ENCODE results near the gene ACBD5.

The ACBD5 gene

DNA sequence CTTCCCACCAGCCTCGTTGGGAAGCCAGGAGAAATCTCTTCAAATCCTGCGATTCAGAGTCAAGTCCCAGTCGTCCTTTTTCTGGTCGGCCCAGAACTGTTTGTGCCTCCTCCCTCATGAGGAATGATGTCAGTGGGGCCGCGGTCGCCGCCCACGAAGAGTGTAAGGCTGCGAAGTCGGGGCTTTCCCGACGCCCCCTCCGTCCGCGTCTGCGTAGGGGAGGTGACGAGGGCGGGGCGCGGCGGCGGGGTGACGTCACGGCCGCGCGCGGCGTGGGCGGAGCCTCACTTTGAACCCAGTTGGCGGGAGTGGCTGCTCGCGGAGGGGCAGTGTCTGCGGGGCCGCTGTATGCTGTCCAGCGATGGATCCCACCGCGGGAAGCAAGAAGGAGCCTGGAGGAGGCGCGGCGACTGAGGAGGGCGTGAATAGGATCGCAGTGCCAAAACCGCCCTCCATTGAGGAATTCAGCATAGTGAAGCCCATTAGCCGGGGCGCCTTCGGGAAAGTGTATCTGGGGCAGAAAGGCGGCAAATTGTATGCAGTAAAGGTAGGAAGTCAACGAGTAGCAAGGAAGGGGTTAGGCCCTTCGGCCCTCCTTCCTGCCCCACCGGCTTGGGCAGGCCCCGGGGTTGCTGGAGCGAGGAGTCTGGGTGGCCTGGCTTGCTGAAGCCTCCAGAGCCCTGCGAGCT lies 85.4 kb downstream of the ACBD5 start, which contains the start of gene MASTL:
MASTL (plus strand) TSS at position 287 of the 689 bp plus-strand sequence; CDS start at position 362, 75 bp downstream.
- CTCF ChIA-PET, result interaction anchor here (1.6 to 2.0 kb wide), 2 partner anchors 15 to 205 kb away, joined by 3 to 6 read pairs; no protein-coding TSS in a partner anchor
- DNase-seq (ENCODE audit: low read depth, low spot score), result peak; percentile 74
- peak within 1 kb of the TSS; percentile 94 for H3K4me3 ChIP-seq (ENCODE audit: low read depth, low read length)
- POLR2A ChIA-PET, result interaction anchor here (1.6 kb wide), 1 partner anchor 87 kb away, joined by 6 read pairs; no protein-coding TSS in a partner anchor
- TF ChIP-seq, protein P1, sequence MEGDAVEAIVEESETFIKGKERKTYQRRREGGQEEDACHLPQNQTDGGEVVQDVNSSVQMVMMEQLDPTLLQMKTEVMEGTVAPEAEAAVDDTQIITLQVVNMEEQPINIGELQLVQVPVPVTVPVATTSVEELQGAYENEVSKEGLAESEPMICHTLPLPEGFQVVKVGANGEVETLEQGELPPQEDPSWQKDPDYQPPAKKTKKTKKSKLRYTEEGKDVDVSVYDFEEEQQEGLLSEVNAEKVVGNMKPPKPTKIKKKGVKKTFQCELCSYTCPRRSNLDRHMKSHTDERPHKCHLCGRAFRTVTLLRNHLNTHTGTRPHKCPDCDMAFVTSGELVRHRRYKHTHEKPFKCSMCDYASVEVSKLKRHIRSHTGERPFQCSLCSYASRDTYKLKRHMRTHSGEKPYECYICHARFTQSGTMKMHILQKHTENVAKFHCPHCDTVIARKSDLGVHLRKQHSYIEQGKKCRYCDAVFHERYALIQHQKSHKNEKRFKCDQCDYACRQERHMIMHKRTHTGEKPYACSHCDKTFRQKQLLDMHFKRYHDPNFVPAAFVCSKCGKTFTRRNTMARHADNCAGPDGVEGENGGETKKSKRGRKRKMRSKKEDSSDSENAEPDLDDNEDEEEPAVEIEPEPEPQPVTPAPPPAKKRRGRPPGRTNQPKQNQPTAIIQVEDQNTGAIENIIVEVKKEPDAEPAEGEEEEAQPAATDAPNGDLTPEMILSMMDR (IDR thresholded peaks at IDR 0.05; ENCODE audit: insufficient read depth, low read length, missing control alignments), result no peak

DNA sequence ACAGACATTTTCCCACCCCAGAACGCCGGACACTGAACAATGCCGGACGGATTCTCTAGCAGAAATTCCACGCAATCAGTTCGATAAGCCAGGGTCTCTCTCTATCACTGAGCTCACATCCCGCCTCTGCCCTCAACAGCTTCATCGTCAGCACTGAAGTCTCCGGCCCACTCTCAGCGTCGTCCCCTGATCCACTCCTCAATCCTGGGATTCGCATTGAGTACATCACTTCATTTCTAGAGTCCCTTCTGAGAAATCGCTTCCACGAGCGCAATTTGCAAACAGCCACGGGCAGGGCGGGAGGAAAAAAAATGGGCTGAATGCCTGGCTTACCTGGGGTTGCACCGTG lies 86.8 kb downstream of the ACBD5 start:
- peak overlapping the region; percentile 94 for H3K4me3 ChIP-seq (ENCODE audit: low read depth, low read length)
- TF ChIP-seq, protein P1 (IDR thresholded peaks at IDR 0.05; ENCODE audit: insufficient read depth, low read length, missing control alignments), result no peak
- no peak for DNase-seq (ENCODE audit: low read depth, low spot score)
- POLR2A ChIA-PET, result interaction anchor here (0.7 to 1.6 kb wide), 3 partner anchors 54 to 88 kb away, joined by 3 to 6 read pairs (median 5); partner anchors contain the start of gene ANKRD26
- CTCF ChIA-PET, result interaction anchor here (1.0 to 1.6 kb wide), 2 partner anchors 16 to 272 kb away, joined by 3 read pairs; no protein-coding TSS in a partner anchor

DNA sequence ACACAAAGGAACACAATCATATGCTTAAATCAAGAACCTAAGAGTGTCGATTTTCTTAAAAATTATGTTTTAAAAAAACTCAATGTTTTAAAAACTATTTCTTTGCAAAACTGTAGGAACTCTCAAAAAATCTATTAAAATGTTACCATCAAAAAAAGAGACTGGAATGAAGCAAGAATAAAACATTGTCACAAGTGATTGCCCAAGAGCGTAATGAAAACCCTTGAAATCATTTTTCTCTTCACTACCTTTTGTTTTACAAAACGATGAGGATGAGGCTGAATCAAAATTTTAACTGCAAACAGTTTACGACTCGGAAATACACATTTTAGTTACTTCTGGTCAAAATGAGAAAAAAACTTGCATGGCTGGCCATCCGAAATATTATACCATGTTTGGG lies 87.3 kb downstream of the ACBD5 start:
- TF ChIP-seq, protein P1 (IDR thresholded peaks at IDR 0.05; ENCODE audit: insufficient read depth, low read length, missing control alignments), result no peak
- DNase-seq (ENCODE audit: low read depth, low spot score), result no peak
- ChIA-PET CTCF (no interaction called here), POLR2A (interaction anchor here (1.6 kb wide), 1 partner anchor 89 kb away, joined by 6 read pairs; no protein-coding TSS in a partner anchor)
- H3K4me3 ChIP-seq (ENCODE audit: low read depth, low read length), result peak overlapping the region; percentile 94

DNA sequence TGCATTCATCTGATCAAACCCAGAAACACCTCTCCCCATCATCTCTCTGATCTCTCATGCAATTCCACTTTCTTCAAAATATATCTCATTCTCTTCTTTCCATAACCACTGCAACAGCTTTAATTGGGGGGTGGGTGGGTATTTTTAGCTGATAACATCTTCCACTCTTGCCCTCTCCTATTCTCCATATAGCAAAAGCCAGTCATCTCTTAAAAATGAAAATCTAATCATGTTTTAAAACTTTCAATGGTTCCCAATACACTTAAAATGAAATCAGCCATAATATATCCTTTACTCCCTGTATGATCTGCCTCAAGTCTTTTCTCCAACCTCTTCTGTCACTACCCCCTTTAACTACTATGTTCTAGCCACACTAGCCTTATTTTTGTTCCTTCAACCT lies 87.9 kb downstream of the ACBD5 start:
- CTCF ChIA-PET, result no interaction called here
- TF ChIP-seq, protein P1 (IDR thresholded peaks at IDR 0.05; ENCODE audit: insufficient read depth, low read length, missing control alignments), result no peak
- no peak for DNase-seq (ENCODE audit: low read depth, low spot score)
- H3K4me3 ChIP-seq (ENCODE audit: low read depth, low read length), result peak overlapping the region; percentile 94
- POLR2A ChIA-PET, result no interaction called here

DNA sequence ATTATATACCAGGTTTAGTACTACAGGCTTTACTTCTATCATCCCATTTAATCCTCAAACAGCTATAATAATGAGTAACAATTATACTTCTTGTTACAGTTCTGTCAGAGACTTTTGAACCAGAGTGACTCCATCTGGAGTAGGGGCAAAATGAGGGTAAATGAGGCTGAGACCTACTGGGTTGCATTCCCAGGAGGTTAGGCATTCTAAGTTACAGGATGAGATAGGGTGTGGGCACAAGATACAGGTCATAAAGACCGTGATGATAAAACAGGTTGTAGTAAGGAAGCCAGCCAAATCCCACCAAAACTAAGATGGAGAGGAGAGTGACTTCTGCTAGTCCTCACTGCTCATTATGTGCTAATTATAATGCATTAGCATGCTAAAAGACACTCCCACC lies 90.3 kb downstream of the ACBD5 start:
- ChIA-PET CTCF (no interaction called here), POLR2A (no interaction called here)
- TF ChIP-seq, protein P1 (IDR thresholded peaks at IDR 0.05; ENCODE audit: insufficient read depth, low read length, missing control alignments), result no peak
- no peak for DNase-seq (ENCODE audit: low read depth, low spot score)
- no peak overlapping the region for H3K4me3 ChIP-seq (ENCODE audit: low read depth, low read length)

DNA sequence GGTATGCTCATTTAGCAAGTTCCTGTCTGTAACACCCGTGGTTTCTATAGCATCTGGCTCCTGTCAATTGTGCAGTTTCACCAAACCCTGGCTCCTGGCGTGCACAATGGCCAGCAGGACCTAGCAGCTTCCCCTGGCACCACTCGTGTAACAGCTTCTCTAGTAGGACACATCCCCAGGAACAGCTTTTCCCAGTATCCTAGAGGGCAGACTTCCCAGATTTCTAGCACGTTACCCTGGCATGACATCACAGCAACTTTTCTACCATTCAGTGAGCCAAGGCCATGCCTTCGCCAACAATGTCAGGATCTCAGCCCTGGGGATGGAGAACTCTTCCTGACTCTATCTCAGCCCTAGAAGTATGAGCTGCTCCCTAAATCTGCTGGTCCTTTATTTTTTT lies 92.9 kb downstream of the ACBD5 start:
- POLR2A ChIA-PET, result no interaction called here
- no peak for DNase-seq (ENCODE audit: low read depth, low spot score)
- CTCF ChIA-PET, result interaction anchor here (0.8 kb wide), 1 partner anchor 20 kb away, joined by 3 read pairs; no protein-coding TSS in a partner anchor
- no peak overlapping the region for H3K4me3 ChIP-seq (ENCODE audit: low read depth, low read length)
- TF ChIP-seq, protein P1 (IDR thresholded peaks at IDR 0.05; ENCODE audit: insufficient read depth, low read length, missing control alignments), result no peak
